Stimulated activated CD4-positive, alpha-beta T cell treated with anti-CD3 and anti-CD28 coated beads, TNF-alpha, amount 100 ng/mL, for 48 hours (primary cell): ENCODE measurements around the gene TM4SF5.
"Not testable (repeated sequence)": the region's sequence is repeated elsewhere in the genome, so short reads cannot be mapped to it uniquely, and the experiment has no call there.

ENCODE experiments used
- DNase-seq, 3 donors: peaks; one replicate each; pipeline ENCODE4 v3.0.0-alpha.2; 2020; ENCODE audit warnings: low read depth in 3 of 3

The TM4SF5 gene

DNA sequence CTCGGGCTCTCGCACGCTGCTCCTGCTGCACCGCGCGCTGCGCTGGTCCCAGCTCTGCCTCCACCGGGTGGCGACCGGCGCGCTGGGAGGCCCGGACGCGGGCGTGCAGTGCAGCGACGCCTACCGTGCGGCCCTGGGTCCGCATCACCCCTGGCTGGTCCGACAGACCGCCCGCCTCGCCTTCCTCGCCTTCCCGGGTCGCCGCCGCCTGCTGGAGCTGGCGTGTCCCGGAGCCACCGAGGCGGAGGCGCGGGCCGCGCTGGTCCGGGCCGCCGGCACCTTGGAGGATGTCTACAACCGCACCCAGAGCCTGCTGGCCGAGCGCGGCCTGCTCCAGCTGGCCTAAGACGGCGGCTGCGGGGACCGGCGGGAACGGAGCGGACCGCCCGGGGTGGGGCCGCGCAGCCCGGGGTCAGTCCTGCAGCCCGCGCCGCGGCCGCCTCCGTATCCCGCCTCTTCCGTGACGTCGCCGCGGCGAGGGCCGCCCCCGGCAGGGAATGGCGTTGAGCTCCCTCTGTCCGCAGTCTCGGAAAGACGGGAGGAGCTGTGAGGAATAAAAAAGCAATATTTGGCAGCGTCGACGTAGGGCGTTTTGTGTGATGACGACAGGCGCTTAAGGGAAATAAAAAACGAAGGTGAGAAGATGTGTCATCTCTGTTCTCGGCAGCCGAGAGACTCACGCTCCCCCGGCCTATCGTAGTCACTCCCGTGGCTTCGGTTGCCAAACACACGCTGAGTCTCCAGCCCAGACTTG is 18.4 kb downstream of the TM4SF5 start:
- peak; percentile 61 to 72 (median 71) for DNase-seq

GRCh38 chr17:4790705-4791088 is 19.0 kb downstream of the TM4SF5 start:
- no peak for DNase-seq

- DNase-seq = no peak
These were observed 23.5 kb downstream of the TM4SF5 start for GRCh38 chr17:4795168-4795567.

DNA sequence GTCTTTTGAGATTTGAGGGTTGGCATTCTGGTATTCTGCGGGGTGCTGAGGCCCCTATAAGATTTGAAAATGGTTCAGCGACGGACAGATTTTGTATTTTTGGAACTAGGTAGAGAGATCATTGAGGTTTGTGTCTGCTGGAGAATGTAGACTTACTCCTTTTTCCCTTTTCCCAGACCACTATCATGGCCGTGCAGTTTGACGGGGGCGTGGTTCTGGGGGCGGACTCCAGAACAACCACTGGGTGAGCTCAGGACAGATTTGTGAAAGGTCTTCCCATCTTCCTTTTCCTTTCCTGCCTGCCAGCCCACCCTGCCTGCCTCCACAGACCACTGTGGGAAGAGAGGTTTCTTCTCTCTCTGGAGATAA is 24.9 kb downstream of the TM4SF5 start:
- no peak for DNase-seq

- no peak for DNase-seq
These were observed 28.9 kb downstream of the TM4SF5 start for GRCh38 chr17:4800462-4801196.

- DNase-seq = no peak
These were observed 30.5 kb downstream of the TM4SF5 start, which contains the start of gene C17orf114 for GRCh38 chr17:4802228-4802627. Gene C17orf114 (minus strand): TSS chr17:4802328.

GRCh38 chr17:4806456-4806776 is 34.7 kb downstream of the TM4SF5 start:
- DNase-seq = no peak

DNA sequence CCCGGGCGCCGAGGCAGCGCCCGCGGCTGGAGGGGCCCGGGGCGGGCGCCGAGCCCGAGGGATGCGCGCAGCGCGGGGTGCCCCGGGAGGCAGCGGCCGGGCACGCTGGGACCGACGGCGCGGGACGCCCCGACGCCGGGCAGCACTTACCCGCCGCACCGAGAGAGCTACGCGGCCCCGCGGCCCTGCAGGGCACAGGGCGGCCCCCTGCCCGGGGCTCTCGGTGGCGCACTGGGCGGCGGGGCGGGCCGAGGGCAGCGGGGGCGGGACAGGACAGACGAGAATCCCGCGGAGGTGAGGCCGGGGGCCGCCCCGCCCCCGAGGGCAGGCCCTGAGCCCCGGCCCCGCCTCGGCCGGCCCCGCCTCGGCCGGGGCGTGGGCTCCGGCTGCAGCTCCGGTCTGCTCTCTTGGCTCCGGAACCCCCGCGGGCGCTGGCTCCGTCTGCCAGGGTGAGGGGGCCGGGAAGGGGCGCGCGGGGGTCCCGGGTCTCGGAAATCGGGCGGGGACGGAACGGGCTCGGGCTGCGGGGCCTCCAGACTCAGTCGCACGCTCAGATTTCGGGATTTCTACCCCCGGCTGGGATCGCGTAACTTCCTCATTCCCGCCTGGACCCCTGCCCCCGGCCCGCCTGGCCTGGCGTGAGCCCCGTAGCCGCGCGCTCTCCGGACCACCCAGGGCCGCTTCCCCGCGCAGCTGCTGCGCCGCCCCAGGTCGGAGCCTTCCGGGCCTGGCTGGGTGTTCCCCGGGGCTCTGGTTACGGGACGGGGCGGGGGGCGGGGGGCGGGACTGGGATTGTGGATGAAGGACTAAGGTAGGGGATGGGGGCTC is 35.3 kb downstream of the TM4SF5 start, which contains the start of gene PLD2:
TSS of gene PLD2 (plus strand) at position 376 of the 828 bp plus-strand sequence. CDS start 621 bp downstream, outside the sequence.
- peak; percentile 74 to 93 (median 74) for DNase-seq

DNA sequence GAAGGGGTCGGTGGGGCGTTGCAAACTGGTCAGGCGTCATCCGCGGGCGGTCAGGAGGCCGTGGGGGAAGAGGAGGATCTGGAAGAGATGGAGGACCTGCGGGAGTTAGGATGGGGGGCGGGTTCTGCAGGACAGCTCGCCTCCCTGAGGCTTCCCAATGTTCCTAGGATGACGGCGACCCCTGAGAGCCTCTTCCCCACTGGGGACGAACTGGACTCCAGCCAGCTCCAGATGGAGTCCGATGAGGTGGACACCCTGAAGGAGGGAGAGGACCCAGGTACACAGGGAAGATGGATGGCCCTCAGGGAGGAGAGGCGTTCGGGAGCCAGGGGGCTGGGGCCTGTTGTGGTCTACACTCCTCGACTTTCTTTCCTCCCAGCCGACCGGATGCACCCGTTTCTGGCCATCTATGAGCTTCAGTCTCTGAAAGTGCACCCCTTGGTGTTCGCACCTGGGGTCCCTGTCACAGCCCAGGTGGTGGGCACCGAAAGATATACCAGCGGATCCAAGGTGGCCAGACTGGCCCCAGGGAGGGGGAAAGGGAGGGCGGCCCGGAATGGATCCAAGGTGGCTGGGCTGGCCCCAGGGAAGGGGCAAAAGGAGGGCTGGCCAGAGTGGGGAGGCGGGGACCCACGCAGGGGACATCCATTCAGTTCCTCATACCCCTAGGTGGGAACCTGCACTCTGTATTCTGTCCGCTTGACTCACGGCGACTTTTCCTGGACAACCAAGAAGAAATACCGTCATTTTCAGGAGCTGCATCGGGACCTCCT is 36.1 kb downstream of the TM4SF5 start:
- no peak for DNase-seq

- DNase-seq = no peak
These were observed 36.7 kb downstream of the TM4SF5 start for GRCh38 chr17:4808378-4808767.

- no peak for DNase-seq
These were observed 39.1 kb downstream of the TM4SF5 start for GRCh38 chr17:4810696-4811290.

DNA sequence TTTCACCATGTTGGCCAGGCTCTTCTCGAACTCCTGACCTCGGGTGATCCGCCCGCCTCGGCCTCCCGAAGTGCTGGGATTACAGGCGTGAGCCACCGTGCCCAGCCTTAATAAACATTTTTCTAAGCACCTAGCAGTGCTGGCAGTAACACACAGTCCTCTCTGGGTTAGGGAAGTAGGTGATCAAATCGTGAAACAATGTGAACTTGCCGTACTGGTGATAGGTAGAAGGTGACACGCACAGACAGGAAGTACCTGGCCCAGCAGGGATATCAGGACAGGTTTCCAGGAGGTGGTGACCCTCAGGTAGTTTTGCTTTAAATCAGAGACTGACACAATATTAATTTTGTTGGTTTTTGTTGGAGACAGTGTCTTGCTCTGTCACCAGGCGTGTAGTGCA is 39.8 kb downstream of the TM4SF5 start:
- no peak for DNase-seq

DNA sequence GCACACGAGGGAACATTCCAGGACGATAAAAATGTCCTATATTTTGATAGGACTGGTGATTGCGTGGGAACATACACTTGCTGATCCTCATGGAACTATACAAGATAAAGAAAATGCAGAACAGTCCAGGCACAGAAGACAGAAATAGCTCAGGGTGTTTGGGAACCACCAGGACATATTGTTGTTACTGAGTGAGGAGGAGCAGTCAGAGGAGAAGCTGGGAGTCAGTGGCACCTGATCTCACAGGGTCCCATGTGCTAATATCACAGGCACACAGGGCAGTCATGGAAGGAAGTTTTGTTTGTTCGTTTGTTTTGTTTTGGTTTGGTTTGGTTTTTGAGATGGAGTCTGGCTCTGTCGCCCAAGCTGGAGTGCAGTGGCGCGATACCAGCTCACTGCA is 41.0 kb downstream of the TM4SF5 start:
- DNase-seq = no peak

- DNase-seq = no peak
These were observed 43.5 kb downstream of the TM4SF5 start for GRCh38 chr17:4815043-4815675.

- no peak for DNase-seq
These were observed 45.1 kb downstream of the TM4SF5 start for GRCh38 chr17:4816826-4817225.

GRCh38 chr17:4818276-4818675 is 46.6 kb downstream of the TM4SF5 start:
- no peak for DNase-seq

DNA sequence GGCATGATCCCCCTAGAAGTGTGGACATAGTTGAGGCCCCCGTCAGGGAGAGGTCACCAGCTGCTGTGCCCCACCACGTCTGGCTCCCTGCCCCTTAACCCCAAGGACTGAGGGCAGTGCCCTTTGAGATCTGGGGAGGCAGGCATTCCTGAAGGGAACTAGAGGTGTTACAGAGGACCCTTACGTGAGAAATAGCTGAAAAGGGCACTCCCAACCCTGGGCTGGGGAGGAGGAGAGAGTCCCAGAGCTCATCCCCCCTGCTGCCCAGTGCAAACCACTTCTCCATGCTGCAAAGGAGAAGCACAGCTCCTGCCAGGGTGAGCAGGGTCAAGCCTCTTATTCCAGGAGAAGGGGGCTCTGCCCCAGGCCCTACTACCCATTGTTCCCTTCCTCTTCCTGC is 51.1 kb downstream of the TM4SF5 start:
- DNase-seq = no peak

GRCh38 chr17:4823373-4824089 is 51.8 kb downstream of the TM4SF5 start:
- DNase-seq = no peak

DNA sequence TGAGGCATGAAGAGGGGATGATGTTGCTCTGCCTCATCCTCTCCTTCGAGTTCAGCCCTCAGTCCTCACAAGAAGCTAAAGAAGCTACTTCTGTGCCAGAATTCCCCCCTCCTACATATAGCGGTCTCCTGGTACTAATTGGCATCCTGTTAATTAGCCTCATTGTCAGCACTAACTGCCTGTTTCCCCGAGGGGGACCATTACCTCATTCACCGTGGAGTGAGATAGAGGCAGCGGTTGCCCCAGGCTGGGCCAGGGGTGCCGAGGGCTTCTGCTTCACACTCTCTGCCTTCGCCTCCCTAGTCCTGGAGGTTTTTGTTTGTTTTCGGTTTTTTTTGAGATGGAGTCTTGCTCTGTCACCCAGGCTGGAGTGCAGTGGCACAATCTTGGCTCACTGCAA is 55.7 kb downstream of the TM4SF5 start:
- no peak for DNase-seq

- not testable (repeated sequence) for DNase-seq
These were observed 61.1 kb downstream of the TM4SF5 start for GRCh38 chr17:4832829-4833177.
